Measurements from ENCODE around the gene PROM1. TPM values are rescaled to one million over a fixed set of nuclear protein-coding genes. Genes with fewer than 3 reads are reported as not detected.

The PROM1 gene
- total RNA-seq, 1 donor from 2014 or later = 7.2 TPM

DNA sequence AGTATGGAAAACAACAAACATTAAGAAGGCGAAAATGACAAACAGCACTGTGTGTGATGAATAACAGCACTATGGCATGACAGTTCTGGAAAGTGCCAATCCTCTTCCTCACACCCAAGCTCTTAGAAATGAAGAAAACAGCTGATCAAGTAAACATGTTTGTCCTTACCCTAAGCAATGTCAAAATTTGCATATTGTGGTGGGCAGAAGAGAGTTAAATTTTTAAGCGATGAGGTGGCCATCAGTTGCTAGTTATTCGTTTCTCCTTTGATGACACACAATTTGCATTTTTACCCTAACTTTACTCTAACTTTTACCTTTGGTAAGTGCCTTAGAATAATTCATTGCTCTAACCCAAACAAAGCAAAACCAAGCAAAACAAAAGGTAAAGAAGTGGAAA, 8.8 kb downstream of the PROM1 start:
- no peak for TF ChIP-seq CTCF (IDR thresholded peaks at IDR 0.05)
- no peak overlapping the region for H3K4me3 ChIP-seq
- H3K27me3 ChIP-seq = no peaks in the 10 kb centered on the region
- H3K4me1 ChIP-seq = no peaks in the 10 kb centered on the region
- no peak for DNase-seq (ENCODE audit: low spot score in 2 of 2)
- intact Hi-C loops (cut with DNase I) = no loop called here
- no peaks in the 10 kb centered on the region for H3K36me3 ChIP-seq
- H3K27ac ChIP-seq = no peak overlapping the region
- H3K9me3 ChIP-seq = no peaks in the 10 kb centered on the region

DNA sequence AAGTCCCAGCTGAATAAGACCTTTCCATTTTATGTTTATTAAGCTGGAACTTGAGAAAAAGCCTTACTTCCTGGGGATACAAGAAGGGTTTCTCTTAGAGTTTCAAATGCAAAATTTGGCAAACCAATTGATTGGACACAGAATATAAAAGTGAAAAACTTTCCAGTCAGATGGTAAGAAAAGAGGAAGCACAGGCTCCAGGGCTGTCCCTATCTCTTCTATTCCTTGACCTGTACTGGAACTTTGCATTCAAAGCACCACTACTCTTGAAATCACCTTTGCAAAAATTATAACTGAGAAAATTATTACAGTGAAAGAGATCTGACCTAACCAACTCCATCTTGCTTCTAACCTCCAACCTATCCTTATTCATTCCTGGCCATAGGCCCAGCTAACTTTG, 11.7 kb downstream of the PROM1 start:
- DNase-seq (ENCODE audit: low spot score in 2 of 2) = no peak
- no peak overlapping the region for H3K27ac ChIP-seq
- TF ChIP-seq CTCF (IDR thresholded peaks at IDR 0.05) = no peak
- no peaks in the 10 kb centered on the region for H3K9me3 ChIP-seq
- no peaks in the 10 kb centered on the region for H3K27me3 ChIP-seq
- no peak overlapping the region for H3K4me3 ChIP-seq
- intact Hi-C loops (cut with DNase I) = no loop called here
- H3K36me3 ChIP-seq = no peaks in the 10 kb centered on the region
- no peaks in the 10 kb centered on the region for H3K4me1 ChIP-seq

DNA sequence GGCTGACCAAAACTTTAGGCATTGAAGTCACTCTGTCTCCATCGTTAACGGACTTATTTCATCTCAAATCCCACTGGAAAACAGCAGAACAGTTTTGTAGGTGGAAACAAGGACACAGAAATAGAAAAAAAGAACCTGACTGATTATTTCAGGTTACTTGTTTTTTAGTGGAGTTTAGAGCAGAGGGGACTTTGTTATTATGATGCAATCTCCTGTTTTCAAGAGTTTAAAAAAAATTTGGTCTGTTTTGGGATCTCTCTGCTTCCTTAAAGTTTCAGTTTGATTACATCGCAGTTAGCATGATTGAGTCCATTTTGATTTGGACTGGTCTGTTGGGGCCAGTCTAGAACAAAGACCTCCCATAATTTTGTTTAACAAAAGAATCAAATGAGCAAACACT, 13.6 kb downstream of the PROM1 start:
- TF ChIP-seq CTCF (IDR thresholded peaks at IDR 0.05) = no peak
- H3K27me3 ChIP-seq = no peaks in the 10 kb centered on the region
- H3K4me3 ChIP-seq = no peak overlapping the region
- DNase-seq (ENCODE audit: low spot score in 2 of 2) = no peak
- H3K36me3 ChIP-seq = no peaks in the 10 kb centered on the region
- H3K27ac ChIP-seq = no peak overlapping the region
- H3K9me3 ChIP-seq = no peaks in the 10 kb centered on the region
- intact Hi-C loops (cut with DNase I) = no loop called here
- H3K4me1 ChIP-seq = no peaks in the 10 kb centered on the region

- no peak for DNase-seq (ENCODE audit: low spot score in 2 of 2)
- no peak overlapping the region for H3K27ac ChIP-seq
- H3K9me3 ChIP-seq = no peaks in the 10 kb centered on the region
- no peak for TF ChIP-seq CTCF (IDR thresholded peaks at IDR 0.05)
- no peaks in the 10 kb centered on the region for H3K4me1 ChIP-seq
- H3K36me3 ChIP-seq = no peaks in the 10 kb centered on the region
- no peaks in the 10 kb centered on the region for H3K27me3 ChIP-seq
- intact Hi-C loops (cut with DNase I) = no loop called here
- no peak overlapping the region for H3K4me3 ChIP-seq
Observed at GRCh38 chr4:16067515-16067914, 16.3 kb downstream of the PROM1 start.

GRCh38 chr4:16066586-16067128, 17.2 kb downstream of the PROM1 start:
- Histone ChIP-seq H3K27ac (no peak overlapping the region), H3K9me3 (no peaks in the 10 kb centered on the region), H3K4me3 (no peak overlapping the region), H3K27me3 (no peaks in the 10 kb centered on the region), H3K4me1 (no peaks in the 10 kb centered on the region), H3K36me3 (no peaks in the 10 kb centered on the region)
- no peak for DNase-seq (ENCODE audit: low spot score in 2 of 2)
- intact Hi-C loops (cut with DNase I) = no loop called here
- TF ChIP-seq CTCF (IDR thresholded peaks at IDR 0.05) = no peak

- intact Hi-C loops (cut with DNase I) = no loop called here
- TF ChIP-seq CTCF (IDR thresholded peaks at IDR 0.05) = no peak
- Histone ChIP-seq H3K27me3 (no peaks in the 10 kb centered on the region), H3K36me3 (no peaks in the 10 kb centered on the region), H3K4me3 (no peak overlapping the region), H3K4me1 (no peaks in the 10 kb centered on the region), H3K9me3 (no peaks in the 10 kb centered on the region), H3K27ac (no peak overlapping the region)
- DNase-seq (ENCODE audit: low spot score in 2 of 2) = no peak
Observed at GRCh38 chr4:16065066-16065465, 18.8 kb downstream of the PROM1 start.

All from ascending aorta (tissue), 2 donors.